DOHH2 (cell line): ENCODE data around the gene UBE2B.

Experiments used
- EZH2phosphoT487 ChIP-seq: fragments of 200-600 bp; sonication (generic); IDR thresholded peaks from 2 replicates; pipeline ENCODE4 v1.6.1; 2017; ENCODE audit warnings: borderline replicate concordance, mild to moderate bottlenecking, antibody characterized with exemption, low read length, moderate library complexity, mixed read lengths
- TF ChIP-seq, protein P1 (sequence below): fragments of 200-600 bp; sonication (generic); IDR thresholded peaks from one replicate; pipeline ENCODE4 v1.5.1; 2014; ENCODE audit warnings: antibody characterized with exemption, mild to moderate bottlenecking, low read depth, low read length; ENCODE audit not compliant: poor library complexity, severe bottlenecking

DNA sequence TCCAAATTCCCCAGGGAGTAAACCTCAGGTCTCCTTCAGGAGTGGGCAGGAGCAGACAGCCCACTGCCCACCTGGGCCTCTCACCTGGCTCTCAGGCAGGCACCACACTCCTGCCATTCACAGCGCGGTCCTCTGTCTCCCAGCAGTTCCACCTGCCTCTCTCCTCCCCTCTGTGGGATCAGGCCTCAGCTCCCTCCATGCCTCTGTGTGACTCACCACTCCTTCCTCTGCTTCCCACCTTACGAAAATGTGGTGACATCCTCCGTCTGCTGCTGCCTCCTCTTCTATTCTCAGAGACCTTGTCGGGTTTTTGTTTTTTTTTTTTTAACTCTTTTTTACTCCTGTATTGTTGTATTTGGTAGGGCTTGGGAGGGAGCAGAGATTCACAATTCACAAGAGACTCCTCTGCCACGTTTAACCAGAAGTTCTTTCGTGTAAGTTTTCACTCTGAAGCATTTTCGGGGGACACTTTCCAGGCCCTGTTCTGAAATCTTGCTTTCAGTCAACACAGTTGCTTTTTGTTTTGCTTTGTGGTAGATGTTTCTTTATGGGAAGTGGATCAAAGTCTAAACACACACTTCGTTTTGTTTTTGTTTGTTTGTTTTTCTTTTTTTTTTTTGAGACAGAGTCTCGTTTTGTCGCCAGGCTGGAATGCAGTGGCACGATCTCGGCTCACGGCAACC, 61.4 kb downstream of the UBE2B start:
- TF ChIP-seq, protein P1, sequence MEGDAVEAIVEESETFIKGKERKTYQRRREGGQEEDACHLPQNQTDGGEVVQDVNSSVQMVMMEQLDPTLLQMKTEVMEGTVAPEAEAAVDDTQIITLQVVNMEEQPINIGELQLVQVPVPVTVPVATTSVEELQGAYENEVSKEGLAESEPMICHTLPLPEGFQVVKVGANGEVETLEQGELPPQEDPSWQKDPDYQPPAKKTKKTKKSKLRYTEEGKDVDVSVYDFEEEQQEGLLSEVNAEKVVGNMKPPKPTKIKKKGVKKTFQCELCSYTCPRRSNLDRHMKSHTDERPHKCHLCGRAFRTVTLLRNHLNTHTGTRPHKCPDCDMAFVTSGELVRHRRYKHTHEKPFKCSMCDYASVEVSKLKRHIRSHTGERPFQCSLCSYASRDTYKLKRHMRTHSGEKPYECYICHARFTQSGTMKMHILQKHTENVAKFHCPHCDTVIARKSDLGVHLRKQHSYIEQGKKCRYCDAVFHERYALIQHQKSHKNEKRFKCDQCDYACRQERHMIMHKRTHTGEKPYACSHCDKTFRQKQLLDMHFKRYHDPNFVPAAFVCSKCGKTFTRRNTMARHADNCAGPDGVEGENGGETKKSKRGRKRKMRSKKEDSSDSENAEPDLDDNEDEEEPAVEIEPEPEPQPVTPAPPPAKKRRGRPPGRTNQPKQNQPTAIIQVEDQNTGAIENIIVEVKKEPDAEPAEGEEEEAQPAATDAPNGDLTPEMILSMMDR = no peak
- no peak for TF ChIP-seq EZH2phosphoT487
